Esophagus mucosa (tissue), 1 donor: Measurements from ENCODE around the gene LYZL4. TPM values are rescaled to one million over a fixed set of nuclear protein-coding genes. Genes with fewer than 3 reads are reported as not detected.

Experiments used
- ATAC-seq: fragments of 200-7000 bp; cut with Tn5 transposase; one replicate; pipeline ENCODE4 v1.9.1; 2020
- total RNA-seq: library from RNA; stranded (reverse); gene quantifications from one replicate; pipeline ENCODE4 v1.2.4, GENCODE V29; 2023
- donor health status: DM: yes; HTN: yes; CAD: no.

LYZL4 gene
- total RNA-seq, 1 donor from 2014 or later: not detected

GRCh38 chr3:42371776-42372175 is 38.6 kb downstream of the LYZL4 start:
- no peak for ATAC-seq

GRCh38 chr3:42369832-42370231 is 40.6 kb downstream of the LYZL4 start:
- ATAC-seq: no peak

GRCh38 chr3:42369304-42369703 is 41.1 kb downstream of the LYZL4 start:
- ATAC-seq: no peak

- no peak for ATAC-seq
Measured at GRCh38 chr3:42368861-42369260, 41.5 kb downstream of the LYZL4 start.

- ATAC-seq: no peak
Measured at GRCh38 chr3:42367903-42368302, 42.5 kb downstream of the LYZL4 start.

GRCh38 chr3:42366550-42366949 is 43.9 kb downstream of the LYZL4 start:
- ATAC-seq: no peak

- no peak for ATAC-seq
Measured at GRCh38 chr3:42357335-42357734, 53.1 kb downstream of the LYZL4 start.

- ATAC-seq: no peak
Measured at GRCh38 chr3:42355612-42356011, 54.8 kb downstream of the LYZL4 start.

GRCh38 chr3:42353631-42354030 is 56.8 kb downstream of the LYZL4 start:
- ATAC-seq: no peak

GRCh38 chr3:42351207-42351606 is 59.2 kb downstream of the LYZL4 start:
- ATAC-seq: no peak

GRCh38 chr3:42349765-42350594 is 60.4 kb downstream of the LYZL4 start:
- ATAC-seq: no peak

- ATAC-seq: no peak
Measured at GRCh38 chr3:42347928-42348327, 62.5 kb downstream of the LYZL4 start.

Other genes starting within 250 kb of the LYZL4 start
- gene CCK, start 144.4 kb downstream of the LYZL4 start, total RNA-seq: 0.24 TPM
- 3.9 TPM for gene VIPR1, start 92.0 kb upstream of the LYZL4 start, total RNA-seq
- gene SEC22C, start 171.4 kb upstream of the LYZL4 start, total RNA-seq: 17.4 TPM
- 20.2 TPM for gene SS18L2, start 180.2 kb upstream of the LYZL4 start, total RNA-seq
- gene NKTR, start 190.1 kb upstream of the LYZL4 start, total RNA-seq: 25.4 TPM
- gene ZBTB47, start 243.1 kb upstream of the LYZL4 start, total RNA-seq: 3.7 TPM